Bronchial epithelial cell (primary cell): ENCODE measurements around the gene SEC24D. TPM values are rescaled to one million over a fixed set of nuclear protein-coding genes. Genes with fewer than 3 reads are reported as not detected.

ENCODE experiments used
- DNase-seq: peaks from one replicate; pipeline ENCODE4 v3.0.0-alpha.2; 2010; ENCODE audit warnings: low read depth
- FAIRE-seq: peaks from 2 replicates; lab custom pipeline; 2011; peaks lifted over from hg19 to GRCh38; lab: Jason Lieb, UNC
- H3K27me3 ChIP-seq: 2 replicates; pipeline ENCODE4 v1.5.1; 2011; ENCODE audit warnings: low read length; ENCODE audit not compliant: control insufficient read depth, insufficient read depth
- H3K36me3 ChIP-seq: 2 replicates; pipeline ENCODE4 v1.5.1; 2011; ENCODE audit warnings: low read length; ENCODE audit not compliant: control insufficient read depth, insufficient read depth
- H3K4me3 ChIP-seq: 2 replicates; pipeline ENCODE4 v1.5.1; 2011; ENCODE audit warnings: mild to moderate bottlenecking, low read depth, low read length, control low read depth
- total RNA-seq: library from RNA; depleted of rRNA; stranded (reverse); fragments of >200 nt; gene quantifications from 2 replicates; pipeline ENCODE4 v1.2.1, GENCODE V29; 2014
- TF ChIP-seq, protein P1 (sequence below): IDR thresholded peaks from 2 replicates; pipeline ENCODE4 v1.5.1; 2011; ENCODE audit warnings: mild to moderate bottlenecking, moderate library complexity, low read length, control low read depth, inconsistent platforms; ENCODE audit not compliant: insufficient read depth, severe bottlenecking

Gene SEC24D
- total RNA-seq, 1 donor from 2014 or later = 18.4 TPM

DNA sequence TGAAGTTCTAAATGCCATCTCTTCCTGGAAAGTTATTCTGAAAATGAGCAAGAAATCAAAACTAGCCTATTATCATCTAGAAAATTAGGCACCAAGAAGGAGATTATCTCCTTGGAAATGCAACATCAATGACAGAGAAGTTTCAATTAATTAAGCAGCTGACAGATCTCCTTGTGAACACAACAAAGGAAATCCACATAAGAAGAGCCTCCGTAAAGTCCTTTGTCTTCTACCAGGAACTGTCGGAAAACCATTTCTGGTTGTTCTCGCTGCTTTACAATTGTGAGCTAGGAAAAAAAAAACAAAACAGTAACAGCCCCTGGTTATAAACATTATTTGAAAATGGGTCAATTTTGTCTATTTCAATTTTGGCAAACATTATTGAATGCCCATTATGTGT lies 112.6 kb downstream of the SEC24D start:
- no peak for DNase-seq
- Histone ChIP-seq H3K27me3 (no peaks in the 10 kb centered on the region), H3K36me3 (no peaks in the 10 kb centered on the region), H3K4me3 (no peak overlapping the region)
- no peak for FAIRE-seq
- TF ChIP-seq, protein P1, sequence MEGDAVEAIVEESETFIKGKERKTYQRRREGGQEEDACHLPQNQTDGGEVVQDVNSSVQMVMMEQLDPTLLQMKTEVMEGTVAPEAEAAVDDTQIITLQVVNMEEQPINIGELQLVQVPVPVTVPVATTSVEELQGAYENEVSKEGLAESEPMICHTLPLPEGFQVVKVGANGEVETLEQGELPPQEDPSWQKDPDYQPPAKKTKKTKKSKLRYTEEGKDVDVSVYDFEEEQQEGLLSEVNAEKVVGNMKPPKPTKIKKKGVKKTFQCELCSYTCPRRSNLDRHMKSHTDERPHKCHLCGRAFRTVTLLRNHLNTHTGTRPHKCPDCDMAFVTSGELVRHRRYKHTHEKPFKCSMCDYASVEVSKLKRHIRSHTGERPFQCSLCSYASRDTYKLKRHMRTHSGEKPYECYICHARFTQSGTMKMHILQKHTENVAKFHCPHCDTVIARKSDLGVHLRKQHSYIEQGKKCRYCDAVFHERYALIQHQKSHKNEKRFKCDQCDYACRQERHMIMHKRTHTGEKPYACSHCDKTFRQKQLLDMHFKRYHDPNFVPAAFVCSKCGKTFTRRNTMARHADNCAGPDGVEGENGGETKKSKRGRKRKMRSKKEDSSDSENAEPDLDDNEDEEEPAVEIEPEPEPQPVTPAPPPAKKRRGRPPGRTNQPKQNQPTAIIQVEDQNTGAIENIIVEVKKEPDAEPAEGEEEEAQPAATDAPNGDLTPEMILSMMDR = no peak

DNA sequence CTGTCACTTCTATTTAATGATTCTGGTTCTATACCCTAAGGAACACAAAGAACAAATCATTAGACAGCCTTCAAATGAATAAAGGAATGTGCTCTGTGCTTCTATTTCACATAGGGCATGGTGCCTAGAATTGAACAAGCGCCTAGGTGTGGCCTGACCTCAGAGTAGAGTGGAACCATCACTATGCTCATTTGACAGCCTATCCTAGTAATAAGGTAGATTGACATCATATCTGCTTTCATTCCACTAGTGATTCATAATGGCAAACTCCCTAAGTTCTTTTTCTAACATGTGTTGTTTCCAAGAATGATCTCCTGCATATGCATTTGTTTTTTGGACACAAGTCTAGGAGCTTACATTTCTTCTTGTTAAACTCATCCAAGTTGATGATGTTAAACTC lies 114.2 kb downstream of the SEC24D start:
- TF ChIP-seq, protein P1 = no peak
- DNase-seq (no peak), FAIRE-seq (no peak)
- H3K27me3 ChIP-seq = no peaks in the 10 kb centered on the region
- H3K36me3 ChIP-seq = no peaks in the 10 kb centered on the region
- H3K4me3 ChIP-seq = no peak overlapping the region

DNA sequence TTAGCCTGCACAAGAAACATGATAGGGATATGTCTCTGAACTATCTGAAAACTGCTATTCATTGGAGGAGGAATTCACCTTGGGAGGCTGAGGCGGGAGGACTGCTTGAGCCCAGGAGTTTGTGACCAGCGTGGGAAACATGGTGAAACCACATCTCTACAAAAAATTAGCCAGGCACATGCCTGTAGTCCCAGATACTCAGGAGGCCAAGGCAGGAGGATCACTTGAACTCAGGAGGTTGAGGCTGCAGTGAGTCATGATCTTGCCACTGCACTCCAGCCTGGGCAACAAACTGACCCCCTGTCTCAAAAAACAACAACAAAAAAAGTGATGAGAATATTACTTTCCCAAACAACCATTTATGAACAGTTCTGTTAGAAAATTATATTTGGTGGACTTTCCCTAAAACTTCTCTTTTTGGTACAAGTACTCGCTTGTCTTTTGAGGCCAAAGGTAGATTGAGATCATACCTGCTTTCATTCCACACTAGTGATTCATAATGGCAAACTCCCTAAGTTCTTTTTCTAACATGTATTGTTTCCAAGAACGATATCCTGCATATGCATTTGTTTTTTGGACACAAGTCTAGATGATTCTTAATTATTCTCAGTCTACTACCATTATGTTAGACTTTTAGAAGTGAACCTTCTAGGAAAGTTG lies 117.3 kb downstream of the SEC24D start:
- DNase-seq = peak; percentile 91
- Histone ChIP-seq H3K27me3 (no peaks in the 10 kb centered on the region), H3K36me3 (no peaks in the 10 kb centered on the region), H3K4me3 (no peak overlapping the region)
- FAIRE-seq = no peak
- TF ChIP-seq, protein P1 = no peak

DNA sequence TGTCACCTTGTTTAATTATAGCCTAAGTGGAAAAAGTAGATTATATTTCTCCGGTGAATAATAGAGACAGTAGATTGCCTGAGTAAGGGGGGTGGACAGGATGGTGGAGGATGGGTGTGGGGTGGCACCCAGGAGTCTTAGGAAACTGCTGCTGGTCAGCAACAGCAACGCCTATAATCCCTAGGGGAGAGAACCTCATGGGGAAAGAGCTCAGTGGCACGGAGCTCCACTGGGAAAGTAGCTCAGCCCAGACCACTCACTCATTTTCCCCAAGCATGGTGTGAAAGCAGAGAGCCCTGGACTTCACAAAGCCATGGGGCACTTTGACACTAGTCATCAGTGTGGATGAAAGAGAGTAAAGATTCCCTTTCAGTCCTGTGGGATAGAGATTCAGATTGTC lies 119.6 kb downstream of the SEC24D start:
- DNase-seq (no peak), FAIRE-seq (no peak)

DNA sequence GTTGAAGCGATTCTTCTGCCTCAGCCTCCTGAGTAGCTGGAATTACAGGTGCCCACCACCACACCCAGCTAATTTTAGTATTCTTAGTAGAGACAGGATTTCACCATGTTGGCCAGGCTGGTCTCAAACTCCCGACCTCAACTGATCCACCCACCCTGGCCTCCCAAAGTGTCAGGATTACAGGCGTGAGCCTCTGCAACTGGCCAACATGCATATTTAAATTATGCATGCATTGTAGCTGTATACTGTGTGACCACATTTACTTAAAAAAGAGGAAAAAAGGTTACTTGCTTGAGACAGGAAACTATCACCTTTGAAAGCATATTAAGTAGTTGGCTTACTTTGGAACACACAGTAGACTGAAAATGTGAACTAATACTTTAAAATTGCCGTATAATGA lies 121.2 kb downstream of the SEC24D start:
- H3K36me3 ChIP-seq = peaks cover 2% of the 10 kb centered on the region
- TF ChIP-seq, protein P1 = no peak
- FAIRE-seq (no peak), DNase-seq (no peak)
- H3K4me3 ChIP-seq = no peak overlapping the region
- no peaks in the 10 kb centered on the region for H3K27me3 ChIP-seq

More for the DNA sequence above, 119.6 kb downstream of the SEC24D start:
- TF ChIP-seq, protein P1 = no peak
- Histone ChIP-seq H3K27me3 (no peaks in the 10 kb centered on the region), H3K36me3 (no peaks in the 10 kb centered on the region), H3K4me3 (no peak overlapping the region)

DNA sequence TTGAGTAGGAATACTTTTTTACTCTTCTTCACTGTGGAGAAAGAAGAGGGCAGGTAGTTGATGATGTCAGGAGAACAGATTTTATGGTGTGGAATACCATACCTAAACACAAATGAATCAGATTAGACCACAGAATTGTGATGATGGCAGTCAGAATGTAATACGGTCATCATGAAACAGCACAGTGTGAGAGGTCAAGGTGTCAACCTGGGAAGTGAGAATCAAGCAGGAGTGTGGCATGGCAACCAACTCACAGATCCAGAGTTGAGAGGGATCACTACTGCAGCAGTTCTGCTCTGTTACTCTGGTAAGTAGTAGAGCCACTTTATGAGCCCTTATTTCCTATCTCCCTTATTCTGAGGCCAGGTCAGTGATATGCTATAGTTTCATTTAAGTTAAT lies 123.1 kb downstream of the SEC24D start:
- TF ChIP-seq, protein P1 = no peak
- H3K36me3 ChIP-seq = peaks cover 2% of the 10 kb centered on the region

More for the DNA sequence above, 123.1 kb downstream of the SEC24D start:
- no peak overlapping the region for H3K4me3 ChIP-seq
- peak; percentile 7 for FAIRE-seq
- no peaks in the 10 kb centered on the region for H3K27me3 ChIP-seq
- peak; percentile 29 for DNase-seq
